HepG2 (cell line): ENCODE results near the gene KCTD14. TPM values are rescaled to one million over a fixed set of nuclear protein-coding genes. Genes with fewer than 3 reads are reported as not detected.
A peak's percentile ranks its signal among the peaks of the same experiment; 100 is the strongest.

Experiments
- AHR ChIP-seq: IDR thresholded peaks from 2 replicates; pipeline ENCODE4 v1.6.1; 2018; ENCODE audit warnings: missing genetic modification reagents, missing compliant biosample characterization
- FUBP1 ChIP-seq: sonication (generic); formaldehyde crosslinking; IDR thresholded peaks from 2 replicates; pipeline ENCODE4 v1.5.1; 2020; ENCODE audit warnings: missing genetic modification reagents, mild to moderate bottlenecking, borderline replicate concordance
- JARID2 ChIP-seq: sonication (generic); formaldehyde crosslinking; IDR thresholded peaks from 2 replicates; pipeline ENCODE4 v1.8.1; 2023; ENCODE audit warnings: missing genetic modification reagents, inconsistent platforms; ENCODE audit not compliant: insufficient replicate concordance
- NR2F2 ChIP-seq: IDR thresholded peaks from 2 replicates; pipeline ENCODE4 v1.6.1; 2012; ENCODE audit warnings: low read depth, inconsistent platforms, borderline replicate concordance
- NR2F6 ChIP-seq, 2 experiments: IDR thresholded peaks; 2 replicates each; pipeline ENCODE4 v1.6.1; 2016; ENCODE audit warnings: antibody characterized with exemption in 1 of 2, mild to moderate bottlenecking in 1 of 2
- POLR2G ChIP-seq: fragments of 200-400 bp; formaldehyde crosslinking; IDR thresholded peaks from 2 replicates; pipeline ENCODE4 v1.6.1; 2018; ENCODE audit warnings: mild to moderate bottlenecking, low read depth, low read length, moderate library complexity
- PRDM10 ChIP-seq: sonication (generic); formaldehyde crosslinking; IDR thresholded peaks from 2 replicates; pipeline ENCODE4 v1.4.0; 2020; ENCODE audit warnings: low read depth, missing genetic modification reagents
- SRF ChIP-seq: IDR thresholded peaks from 2 replicates; pipeline ENCODE4 v1.6.1; 2011; ENCODE audit warnings: mild to moderate bottlenecking, low read depth, low read length, moderate library complexity
- TCF12 ChIP-seq, 2 experiments: fragments of 450-650 bp in 1 of 2; sonication (generic) in 1 of 2; formaldehyde crosslinking in 1 of 2; IDR thresholded peaks; 2 replicates each; pipeline versions ENCODE4 v1.6.1 to v1.8.0; 2017 to 2022; ENCODE audit warnings: antibody characterized with exemption in 1 of 2, mild to moderate bottlenecking in 1 of 2, missing genetic modification reagents in 1 of 2, moderate library complexity in 1 of 2
- TFDP2 ChIP-seq: sonication (generic); formaldehyde crosslinking; IDR thresholded peaks from 2 replicates; pipeline ENCODE4 v1.4.0; 2020; ENCODE audit warnings: missing genetic modification reagents
- ZNF281 ChIP-seq: sonication (generic); formaldehyde crosslinking; IDR thresholded peaks from 2 replicates; pipeline ENCODE4 v1.4.0; 2020; ENCODE audit warnings: missing genetic modification reagents, borderline replicate concordance
- ZNF414 ChIP-seq: sonication (generic); formaldehyde crosslinking; IDR thresholded peaks from 2 replicates; pipeline ENCODE4 v1.5.0; 2020; ENCODE audit warnings: missing genetic modification reagents
- ZNF547 ChIP-seq: sonication (generic); formaldehyde crosslinking; IDR thresholded peaks from 2 replicates; pipeline ENCODE4 v1.5.1; 2020; ENCODE audit warnings: mild to moderate bottlenecking, missing genetic modification reagents
- ZNF674 ChIP-seq: sonication (generic); formaldehyde crosslinking; IDR thresholded peaks from 2 replicates; pipeline ENCODE4 v1.5.0; 2020; ENCODE audit warnings: low read depth, mild to moderate bottlenecking, missing genetic modification reagents
- polyA plus RNA-seq, 8 experiments: library from polyadenylated mRNA; depleted of rRNA in 3 of 8; stranded (reverse) in 7 of 8; unstranded in 1 of 8; fragments of >200 nt; fragmentation: Illumina TruSeq in 4 of 8; extraction: Trizol in 4 of 8; gene quantifications; 2 replicates each; pipeline versions ENCODE4 v1.2.1 to v1.2.3, GENCODE V29; 2011 to 2016; ENCODE audit warnings: low read depth in 4 of 8, missing spikeins in 1 of 8, mixed read lengths in 1 of 8; ENCODE audit not compliant: insufficient read depth in 1 of 8
- total RNA-seq, 5 experiments: library from RNA; depleted of rRNA; stranded (reverse); fragments of >200 nt; fragmentation: Illumina TruSeq; extraction: Trizol; gene quantifications; 2 replicates each; pipeline ENCODE4 v1.2.3, GENCODE V29; 2016; ENCODE audit warnings: low read depth in 1 of 5

Gene KCTD14
- total and polyA plus RNA-seq, 2 of the 13 experiments (the other 11 are each of a cell fraction or from before 2014, with no cell fraction given), result 10.3 to 15.6 TPM

GRCh38 chr11:78022397-78023396 is at the start of gene KCTD14 (continued):
- no peak for TF ChIP-seq FUBP1 (CRISPR knock-in tag)
- no peak for TF ChIP-seq ZNF281
- TF ChIP-seq TFDP2 (CRISPR knock-in tag), result peak; percentile 87
- no peak for TF ChIP-seq JARID2 (CRISPR knock-in tag)
- TF ChIP-seq SRF, result no peak
- peak; percentile 78 for TF ChIP-seq POLR2G
- TF ChIP-seq TCF12 (IDR thresholded peaks at IDR 0.05), result no peak
- no peak for TF ChIP-seq TCF12 (CRISPR knock-in tag; IDR thresholded peaks at IDR 0.05)
- TF ChIP-seq ZNF674 (CRISPR knock-in tag), result no peak
- TF ChIP-seq ZNF414, result no peak
- TF ChIP-seq NR2F2, result no peak
- TF ChIP-seq AHR (CRISPR knock-in tag), result no peak; the same call in 1 of the 2 replicates
- TF ChIP-seq ZNF547 (CRISPR knock-in tag), result peak; percentile 80; the same call in 1 of the 2 replicates
- peak; percentile 57; the same call in 1 of the 2 replicates for TF ChIP-seq PRDM10 (CRISPR knock-in tag)
- no peak for TF ChIP-seq NR2F6 (IDR thresholded peaks at IDR 0.05)
- peak; percentile 19; the same call in 1 of the 2 replicates for TF ChIP-seq NR2F6 (CRISPR knock-in tag; IDR thresholded peaks at IDR 0.05)
